GM12872 (cell line): ENCODE results near the gene SYCE1L.
A peak's percentile ranks its signal among the peaks of the same experiment; 100 is the strongest.

Experiments used
- CTCF ChIP-seq: IDR thresholded peaks from 3 replicates; pipeline ENCODE4 v1.5.1; 2011; ENCODE audit warnings: low read depth, mild to moderate bottlenecking, low read length, moderate library complexity; ENCODE audit not compliant: insufficient read depth

SYCE1L gene

GRCh38 chr16:77221482-77221881 lies 22.3 kb downstream of the SYCE1L start:
- no peak for TF ChIP-seq CTCF

- peak; percentile 58 for TF ChIP-seq CTCF
Measured at GRCh38 chr16:77223184-77223583, 24.0 kb downstream of the SYCE1L start.

- no peak for TF ChIP-seq CTCF
Measured at GRCh38 chr16:77225182-77225581, 26.0 kb downstream of the SYCE1L start.

GRCh38 chr16:77227745-77228144 lies 28.5 kb downstream of the SYCE1L start:
- TF ChIP-seq CTCF = no peak

- no peak for TF ChIP-seq CTCF
Measured at GRCh38 chr16:77231047-77231446, 31.8 kb downstream of the SYCE1L start.

GRCh38 chr16:77233799-77234519 lies 34.8 kb downstream of the SYCE1L start:
- no peak for TF ChIP-seq CTCF

- no peak for TF ChIP-seq CTCF
Measured at GRCh38 chr16:77234611-77235010, 35.4 kb downstream of the SYCE1L start.
